GM12878 (cell line): ENCODE results near the gene KATNB1. TPM values are rescaled to one million over a fixed set of nuclear protein-coding genes. Genes with fewer than 3 reads are reported as not detected.

Experiments
- ATAC-seq: fragments of 200-7000 bp; cut with Tn5 transposase; 3 replicates; pipeline ENCODE4 v1.9.1; 2020; ENCODE audit warnings: mild to moderate bottlenecking, moderate library complexity
- BruUV-seq: library from RNA; stranded (reverse); fragments of 400-500 nt; replicated peaks from 2 replicates; lab custom pipeline; 2021; lab: Mats Ljungman, UMichigan
- CTCF ChIA-PET: fragments of 300-600 bp; sonication (Branson Sonifier 250); formaldehyde crosslinking; extraction: SDS; loops from one replicate; lab custom pipeline; 2021; ENCODE audit warnings: inconsistent platforms; lab: Yijun Ruan, JAX
- POLR2A ChIA-PET: fragments of 350-600 bp; formaldehyde crosslinking; extraction: SDS; loops from one replicate; lab custom pipeline; 2021; ENCODE audit warnings: inconsistent platforms; lab: Charles Lee
- RAD21 ChIA-PET: fragments of 300-600 bp; sonication (Branson Sonifier 250); formaldehyde crosslinking; loops from one replicate; lab custom pipeline; 2023; ENCODE audit warnings: antibody characterized with exemption; ENCODE audit not compliant: unreplicated experiment; lab: Charles Lee
- SMC1A ChIA-PET: fragments of 300-600 bp; sonication (Branson Sonifier 250); formaldehyde crosslinking; loops from one replicate; lab custom pipeline; 2023; ENCODE audit not compliant: unreplicated experiment, uncharacterized antibody; lab: Charles Lee
- DNase-seq: peaks from one replicate; pipeline ENCODE4 v3.0.0-alpha.2; 2011; ENCODE audit warnings: low read depth, low spot score
- FAIRE-seq: peaks from 3 replicates; lab custom pipeline; 2011; peaks lifted over from hg19 to GRCh38; lab: Jason Lieb, UNC
- H2AFZ ChIP-seq: 2 replicates; pipeline ENCODE4 v1.6.0; 2011; ENCODE audit warnings: low read depth, low read length, control low read depth; ENCODE audit not compliant: control insufficient read depth
- H3K27ac ChIP-seq: 2 replicates; pipeline ENCODE4 v1.5.1; 2011; ENCODE audit warnings: control low read depth; ENCODE audit not compliant: control insufficient read depth, insufficient read depth
- H3K27me3 ChIP-seq, 2 experiments: replicated peaks in 1 of 2; 2 replicates each; pipeline versions ENCODE4 v1.6.0 to v1.6.1; 2011; ENCODE audit warnings: low read length in 1 of 2; ENCODE audit not compliant: control insufficient read depth in 2 of 2, insufficient read depth in 2 of 2
- H3K36me3 ChIP-seq, 2 experiments: 2 replicates each; pipeline ENCODE4 v1.5.1; 2011; ENCODE audit warnings: low read length in 1 of 2; ENCODE audit not compliant: control insufficient read depth in 2 of 2, insufficient read depth in 2 of 2
- H3K4me1 ChIP-seq: 2 replicates; pipeline ENCODE4 v1.6.1; 2011; ENCODE audit warnings: mild to moderate bottlenecking, low read length, moderate library complexity, mixed read lengths; ENCODE audit not compliant: control insufficient read depth, insufficient read depth
- H3K4me2 ChIP-seq: 2 replicates; pipeline ENCODE4 v1.6.0; 2011; ENCODE audit warnings: control low read depth; ENCODE audit not compliant: control insufficient read depth, insufficient read depth
- H3K4me3 ChIP-seq: fragments of 200-600 bp; sonication (generic); 2 replicates; pipeline ENCODE4 v1.5.1; 2016
- H3K79me2 ChIP-seq: 2 replicates; pipeline ENCODE4 v1.6.0; 2011; ENCODE audit warnings: low read length; ENCODE audit not compliant: control insufficient read depth, insufficient read depth
- H3K9ac ChIP-seq: 2 replicates; pipeline ENCODE4 v1.8.0; 2011; ENCODE audit warnings: low read length, control low read depth, mixed read lengths; ENCODE audit not compliant: control insufficient read depth, insufficient read depth
- H3K9me3 ChIP-seq: replicated peaks from 3 replicates; pipeline ENCODE4 v1.5.1; 2011; ENCODE audit warnings: mild to moderate bottlenecking, low read length; ENCODE audit not compliant: control insufficient read depth, insufficient read depth
- H4K20me1 ChIP-seq: 2 replicates; pipeline ENCODE4 v1.6.0; 2011; ENCODE audit not compliant: control insufficient read depth, insufficient read depth
- ASH2L ChIP-seq: fragments of 300-600, 200-600 bp; sonication (generic); IDR thresholded peaks from 2 replicates; pipeline ENCODE4 v1.6.1; 2017; ENCODE audit warnings: low read depth, mild to moderate bottlenecking, borderline replicate concordance
- ATF2 ChIP-seq: IDR thresholded peaks from 2 replicates; pipeline ENCODE4 v1.6.1; 2012; ENCODE audit warnings: low read length, inconsistent platforms
- CHD4 ChIP-seq: fragments of 200-600 bp; sonication (generic); IDR thresholded peaks from 2 replicates; pipeline ENCODE4 v1.6.1; 2016; ENCODE audit warnings: mild to moderate bottlenecking
- FOXM1 ChIP-seq: IDR thresholded peaks from 2 replicates; pipeline ENCODE4 v1.6.1; 2012; ENCODE audit warnings: low read depth, mild to moderate bottlenecking, inconsistent platforms, low read length, moderate library complexity
- MEF2A ChIP-seq: IDR thresholded peaks from 2 replicates; pipeline ENCODE4 v1.6.1; 2011; ENCODE audit warnings: low read depth, mild to moderate bottlenecking, low read length, moderate library complexity; ENCODE audit not compliant: insufficient read depth
- NRF1 ChIP-seq: conservative IDR thresholded peaks from 2 replicates; pipeline ENCODE4 v1.6.1; 2011; ENCODE audit warnings: mild to moderate bottlenecking, low read depth, low read length, improper control_type of control experiment
- RAD51 ChIP-seq: fragments of 450-650 bp; IDR thresholded peaks from 2 replicates; pipeline ENCODE4 v1.6.1; 2016; ENCODE audit warnings: moderate library complexity, mild to moderate bottlenecking, inconsistent platforms
- RCOR1 ChIP-seq: conservative IDR thresholded peaks from 2 replicates; pipeline ENCODE4 v1.6.1; 2012; ENCODE audit warnings: low read depth, low read length, improper control_type of control experiment
- SIN3A ChIP-seq: IDR thresholded peaks from 2 replicates; pipeline ENCODE4 v1.6.1; 2012; ENCODE audit warnings: low read depth, low read length, improper control_type of control experiment
- STAT3 ChIP-seq: IDR thresholded peaks from 2 replicates; pipeline ENCODE4 v1.6.1; 2011; ENCODE audit warnings: low read depth, low read length, improper control_type of control experiment
- TCF7 ChIP-seq: IDR thresholded peaks from 2 replicates; pipeline ENCODE4 v1.6.1; 2014; ENCODE audit warnings: antibody characterized with exemption, borderline replicate concordance
- ZBTB33 ChIP-seq: fragments of 450-650 bp; IDR thresholded peaks from 2 replicates; pipeline ENCODE4 v1.6.1; 2017; ENCODE audit warnings: mild to moderate bottlenecking
- ZNF207 ChIP-seq: fragments of 450-650 bp; IDR thresholded peaks from 2 replicates; pipeline ENCODE4 v1.6.1; 2014; ENCODE audit warnings: antibody characterized with exemption, mild to moderate bottlenecking, borderline replicate concordance
- whole genome bisulfite sequencing: methylation state at CpG from one replicate; pipeline ENCODE4 v1.1.6; 2016; ENCODE audit warnings: low lambda C conversion rate; ENCODE audit not compliant: insufficient replicate concordance, insufficient coverage; ENCODE audit errors: missing lambda C conversion rate; 5-methylcytosine and 5-hydroxymethylcytosine counted together
- in situ Hi-C: fragments of 300-500 bp; cut with MboI; formaldehyde crosslinking; loops from 9 replicates; pipeline ENCODE4 v1.14.3; 2018; ENCODE audit warnings: mixed read lengths
- intact Hi-C: fragments of 100-400 bp; cut with micrococcal nuclease; formaldehyde crosslinking; loops from one replicate; pipeline ENCODE4 v1.14.2; 2022; ENCODE audit not compliant: unreplicated experiment
- polyA plus RNA-seq, 11 experiments: library from polyadenylated mRNA; depleted of rRNA in 4 of 11; unstranded in 6 of 11; stranded (reverse) in 5 of 11; fragments of >200 nt; fragmentation: Nextera tagmentation in 4 of 11; fragmentation: Illumina TruSeq in 1 of 11; extraction: Ambion mirVana in 4 of 11; extraction: Trizol in 1 of 11; gene quantifications; 1 replicate in 1 of 11; 2 replicates in 10 of 11; pipeline versions ENCODE4 v1.2.1 to v1.2.3, GENCODE V29; 2011 to 2016; ENCODE audit warnings: inconsistent platforms in 2 of 11, missing spikeins in 2 of 11, low read depth in 1 of 11
- total RNA-seq, 4 experiments: library from RNA; depleted of rRNA in 3 of 4; stranded (reverse); fragments of >200 nt in 3 of 4; fragmentation: Illumina TruSeq in 1 of 4; extraction: Trizol in 1 of 4; gene quantifications; 2 replicates each; pipeline versions ENCODE4 v1.2.1 to v1.2.3, GENCODE V29; 2013 to 2021

Gene KATNB1
- total and polyA plus RNA-seq, 10 of the 15 experiments (the other 5 are each of a cell fraction or from before 2014, with no cell fraction given) = 0.71 to 46.5 (median 19.5) TPM

GRCh38 chr16:57698812-57699405 is 36.7 kb upstream of the KATNB1 start:
- ChIA-PET POLR2A (no interaction called here), RAD21 (no interaction called here), SMC1A (interaction anchor here (0.9 kb wide), 1 partner anchor 9 kb away, joined by 3 read pairs; no protein-coding TSS in a partner anchor), CTCF (interaction anchor here (0.5 kb wide), 1 partner anchor 16 kb away, joined by 3 read pairs; no protein-coding TSS in a partner anchor)
- in situ Hi-C loops = no loop called here
- Histone ChIP-seq H3K79me2 (no peaks in the 10 kb centered on the region), H3K27ac (no peak overlapping the region), H3K9ac (no peak overlapping the region), H3K9me3 (no peaks in the 10 kb centered on the region), H3K4me1 (no peaks in the 10 kb centered on the region), H4K20me1 (no peaks in the 10 kb centered on the region), H3K27me3 (no peaks in the 10 kb centered on the region; a peak in 1 of 4 replicates), H3K4me3 (no peak overlapping the region), H3K4me2 (no peak overlapping the region), H3K36me3 (no peaks in the 10 kb centered on the region), H2AFZ (no peak overlapping the region)
- no peak for ATAC-seq
- intact Hi-C loops = no loop called here
- TF ChIP-seq RCOR1 (no peak), NRF1 (no peak), TCF7 (no peak), ASH2L (no peak), ZNF207 (no peak), STAT3 (no peak), ATF2 (no peak), CHD4 (no peak), MEF2A (no peak), FOXM1 (no peak), RAD51 (no peak), ZBTB33 (no peak), SIN3A (no peak)
- BruUV-seq = no TSS peak
- no peak for FAIRE-seq
- 20% methylated on average over 16 of the region's 16 CpGs for WGBS
- DNase-seq = no peak
